Measurements from ENCODE around the gene SPRED2.

Gene SPRED2

GRCh38 chr2:65374999-65375398 lies 57.4 kb downstream of the SPRED2 start:
- TF ChIP-seq, protein P1, sequence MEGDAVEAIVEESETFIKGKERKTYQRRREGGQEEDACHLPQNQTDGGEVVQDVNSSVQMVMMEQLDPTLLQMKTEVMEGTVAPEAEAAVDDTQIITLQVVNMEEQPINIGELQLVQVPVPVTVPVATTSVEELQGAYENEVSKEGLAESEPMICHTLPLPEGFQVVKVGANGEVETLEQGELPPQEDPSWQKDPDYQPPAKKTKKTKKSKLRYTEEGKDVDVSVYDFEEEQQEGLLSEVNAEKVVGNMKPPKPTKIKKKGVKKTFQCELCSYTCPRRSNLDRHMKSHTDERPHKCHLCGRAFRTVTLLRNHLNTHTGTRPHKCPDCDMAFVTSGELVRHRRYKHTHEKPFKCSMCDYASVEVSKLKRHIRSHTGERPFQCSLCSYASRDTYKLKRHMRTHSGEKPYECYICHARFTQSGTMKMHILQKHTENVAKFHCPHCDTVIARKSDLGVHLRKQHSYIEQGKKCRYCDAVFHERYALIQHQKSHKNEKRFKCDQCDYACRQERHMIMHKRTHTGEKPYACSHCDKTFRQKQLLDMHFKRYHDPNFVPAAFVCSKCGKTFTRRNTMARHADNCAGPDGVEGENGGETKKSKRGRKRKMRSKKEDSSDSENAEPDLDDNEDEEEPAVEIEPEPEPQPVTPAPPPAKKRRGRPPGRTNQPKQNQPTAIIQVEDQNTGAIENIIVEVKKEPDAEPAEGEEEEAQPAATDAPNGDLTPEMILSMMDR (IDR thresholded peaks at IDR 0.05) = no peak

DNA sequence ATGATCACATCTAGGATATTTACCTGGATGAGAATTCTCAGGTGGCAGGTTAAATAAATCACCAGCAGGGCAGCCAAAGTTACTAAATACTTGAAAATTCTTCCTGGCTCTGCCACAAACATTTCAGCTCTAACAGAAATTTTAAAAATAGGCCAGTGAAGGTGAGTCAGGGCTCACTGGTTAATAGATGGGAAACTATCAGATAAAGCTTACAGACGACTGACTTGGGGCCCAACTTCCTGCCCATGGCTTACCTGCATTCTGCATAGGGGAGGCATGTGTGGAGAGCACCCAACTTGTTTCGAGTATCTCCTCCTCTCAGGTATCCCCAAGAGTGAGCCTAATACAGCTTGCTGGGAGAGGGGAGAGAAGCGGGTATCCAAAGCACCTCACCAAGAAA lies 57.8 kb downstream of the SPRED2 start:
- TF ChIP-seq, protein P1 (IDR thresholded peaks at IDR 0.05) = no peak

GRCh38 chr2:65373365-65373918 lies 59.0 kb downstream of the SPRED2 start:
- TF ChIP-seq, protein P1 (IDR thresholded peaks at IDR 0.05) = no peak

DNA sequence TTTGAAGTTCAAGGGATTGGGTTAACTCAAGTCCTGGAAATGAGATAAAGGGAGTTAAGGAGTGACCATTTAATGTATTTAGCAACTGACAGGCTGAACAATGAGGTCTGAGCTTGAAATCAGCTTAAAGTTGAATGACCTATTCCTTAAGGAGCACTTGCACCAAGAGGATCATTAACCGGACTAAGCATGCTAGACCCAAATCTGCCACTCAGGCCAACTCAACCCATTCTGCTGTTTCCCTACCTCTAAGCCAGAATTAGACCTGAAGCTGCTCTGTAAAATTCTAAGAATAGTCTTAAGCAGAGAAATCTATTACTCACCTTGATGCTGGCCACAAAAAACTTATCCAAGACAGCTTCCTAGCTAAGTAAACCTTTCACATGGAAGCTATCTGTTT lies 59.8 kb downstream of the SPRED2 start:
- TF ChIP-seq, protein P1 (IDR thresholded peaks at IDR 0.05) = no peak

DNA sequence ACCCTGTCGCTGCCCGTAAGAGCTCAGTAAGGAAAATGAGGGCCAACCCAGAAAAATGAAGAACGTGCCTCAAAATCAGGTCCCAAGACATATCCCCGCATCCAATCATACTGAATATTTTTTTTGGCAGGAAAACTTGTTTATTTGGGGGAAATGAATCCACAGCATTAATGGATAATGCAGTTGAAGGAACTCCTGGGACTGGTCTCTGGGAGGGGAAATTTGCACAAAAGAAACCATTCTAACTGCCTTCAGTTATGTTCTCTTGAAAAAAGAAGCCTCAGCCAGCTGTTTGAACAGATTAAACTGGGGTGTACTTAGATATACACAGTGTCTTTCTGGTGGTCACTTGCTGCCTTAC lies 61.3 kb downstream of the SPRED2 start:
- TF ChIP-seq, protein P1 (IDR thresholded peaks at IDR 0.05) = no peak

- TF ChIP-seq, protein P1 (IDR thresholded peaks at IDR 0.05) = no peak
These were observed 61.9 kb downstream of the SPRED2 start for GRCh38 chr2:65370387-65371073.

DNA sequence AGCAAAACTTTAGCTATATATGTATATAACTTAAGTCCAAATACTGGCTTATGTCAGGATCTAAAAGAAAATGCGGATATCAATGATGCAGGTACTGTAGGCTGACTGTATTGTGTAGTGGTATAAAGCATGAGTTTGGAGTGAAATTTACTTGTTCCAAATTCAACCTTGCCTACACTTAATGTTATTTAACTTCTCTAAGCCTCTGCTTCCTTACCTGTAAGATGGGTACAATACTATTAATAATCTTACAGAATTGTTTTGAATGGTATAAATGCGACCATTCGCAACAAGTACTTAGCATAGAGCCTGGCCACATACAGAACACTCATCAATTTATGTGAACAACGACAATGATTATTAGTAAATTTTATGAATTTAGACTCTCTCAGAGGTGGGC lies 62.4 kb downstream of the SPRED2 start:
- TF ChIP-seq, protein P1 (IDR thresholded peaks at IDR 0.05) = no peak

All from LNCAP (cell line).